GM21825 (cell line): ENCODE measurements around the gene GGTA1.
A peak's percentile ranks its signal among the peaks of the same experiment; 100 is the strongest.

Experiments
- ATAC-seq: cut with Tn5 transposase; IDR thresholded peaks from one replicate; pipeline ENCODE4 v1.9.1; 2021; ENCODE audit warnings: mild to moderate bottlenecking, moderate library complexity; ENCODE audit not compliant: unreplicated experiment

The GGTA1 gene

GRCh38 chr9:121500165-121500478, 478 bp upstream of the GGTA1 start:
- no peak for ATAC-seq

DNA sequence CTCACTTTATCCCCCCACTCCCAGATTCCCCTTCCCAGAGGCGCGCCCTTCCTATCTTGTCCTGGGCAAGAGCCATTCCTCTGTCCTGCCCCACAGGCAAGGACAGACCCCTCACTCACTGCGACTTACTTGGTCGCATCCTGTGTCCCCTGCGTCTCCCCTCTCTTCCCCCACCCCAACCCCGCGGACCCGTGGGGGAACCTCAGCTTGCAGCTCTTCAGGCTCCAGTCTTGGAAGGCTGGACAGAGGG, 542 bp downstream of the GGTA1 start:
- no peak for ATAC-seq

GRCh38 chr9:121498487-121499176, 1.0 kb downstream of the GGTA1 start:
- ATAC-seq, result no peak

GRCh38 chr9:121498150-121498486, 1.5 kb downstream of the GGTA1 start:
- ATAC-seq, result peak; percentile 68

DNA sequence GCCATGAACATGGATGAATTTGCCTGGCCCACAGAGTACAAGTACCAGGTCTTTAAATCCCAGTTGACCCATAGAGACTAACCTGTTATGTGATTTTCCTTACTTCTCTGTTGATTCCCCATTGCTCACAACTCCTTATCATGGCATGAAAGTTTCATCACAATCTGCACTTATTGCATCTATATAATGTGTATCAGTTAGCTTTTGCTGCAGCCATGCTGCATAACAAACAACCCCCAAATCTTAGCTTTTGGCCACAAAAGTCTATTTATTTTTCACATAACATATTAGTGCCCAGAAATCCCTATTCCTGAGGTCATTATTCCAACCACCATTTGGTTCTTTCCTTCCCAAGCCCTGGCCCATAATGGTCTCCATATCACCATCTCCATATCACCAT, 3.7 kb downstream of the GGTA1 start:
- ATAC-seq, result no peak

DNA sequence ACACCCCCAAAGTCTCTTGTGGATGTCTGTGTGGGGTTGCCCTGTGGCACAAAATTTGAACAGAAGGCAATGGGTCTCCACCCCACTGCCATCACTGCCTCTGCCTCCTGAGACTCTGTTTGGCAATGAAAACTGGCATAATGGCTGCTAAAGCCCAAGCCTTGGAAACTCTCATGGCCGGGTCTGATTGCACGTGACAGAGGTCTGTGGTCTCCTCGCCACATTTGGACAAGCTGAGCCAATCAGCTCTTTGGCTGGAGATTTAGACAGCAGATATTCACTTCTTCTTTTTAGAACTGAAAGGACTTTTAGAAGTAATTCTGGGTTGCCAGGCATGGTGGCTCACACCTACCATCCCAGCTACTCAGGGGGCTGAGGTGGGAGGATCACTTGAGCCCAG, 5.5 kb downstream of the GGTA1 start:
- ATAC-seq, result no peak

DNA sequence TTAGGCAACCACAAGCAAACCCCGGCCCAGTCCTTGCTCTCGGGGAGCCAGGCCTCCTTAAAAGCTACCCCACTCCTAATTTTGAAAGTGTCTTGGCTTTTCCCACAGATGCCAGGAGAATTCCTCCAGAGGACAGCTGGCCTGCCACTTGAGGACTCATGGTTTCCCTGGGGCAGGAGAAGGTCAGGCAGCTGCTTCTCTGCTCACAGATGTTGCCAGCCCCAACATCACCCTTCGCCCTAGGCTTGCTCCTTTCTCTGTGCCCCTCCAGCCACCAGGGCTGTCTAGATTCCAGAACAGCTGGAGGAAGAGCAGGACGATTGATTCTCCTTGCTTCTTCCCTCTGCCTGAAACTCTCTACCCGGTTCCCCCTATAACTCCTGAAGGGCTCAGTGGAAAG, 8.5 kb downstream of the GGTA1 start:
- ATAC-seq, result no peak

DNA sequence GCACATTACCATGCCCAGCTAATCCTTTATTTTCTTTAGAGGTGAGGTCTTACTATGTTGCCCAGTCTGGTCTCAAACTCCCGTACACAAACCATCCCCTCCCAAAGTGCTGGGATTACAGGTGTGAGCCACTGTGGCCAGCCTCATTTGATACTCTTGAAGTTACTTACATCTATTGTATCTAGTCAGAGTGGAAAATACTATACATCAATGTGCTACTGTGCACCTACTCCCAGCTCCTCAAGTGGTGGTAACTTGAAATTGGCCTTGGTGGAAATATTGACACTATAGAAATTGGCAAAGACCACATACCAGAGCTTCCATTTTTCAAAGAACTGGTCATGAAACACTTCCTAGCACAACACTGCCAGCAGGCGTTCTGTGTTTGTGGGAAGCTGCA, 10.3 kb downstream of the GGTA1 start:
- no peak for ATAC-seq

DNA sequence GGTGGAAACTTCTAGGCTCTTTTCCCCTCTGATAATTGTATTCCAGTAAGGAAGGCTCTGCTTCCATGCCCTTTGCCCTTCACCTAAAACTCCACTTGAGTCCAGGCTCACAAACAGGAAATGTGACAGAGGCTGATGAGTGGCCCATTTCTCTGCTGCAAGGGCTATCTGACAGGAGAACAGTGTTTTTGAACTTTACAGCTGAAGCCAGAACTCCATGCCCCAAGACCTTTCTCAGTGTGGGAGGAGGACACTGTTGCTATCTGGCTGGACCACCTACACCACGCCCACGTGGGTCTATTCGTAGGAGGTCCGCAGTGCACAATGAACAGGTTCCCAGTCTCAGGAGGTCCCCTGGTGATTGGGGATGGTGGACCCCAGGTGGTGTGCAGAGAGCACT, 13.6 kb downstream of the GGTA1 start:
- ATAC-seq, result no peak

- ATAC-seq, result no peak
Measured at GRCh38 chr9:121485623-121486022, 14.0 kb downstream of the GGTA1 start.

DNA sequence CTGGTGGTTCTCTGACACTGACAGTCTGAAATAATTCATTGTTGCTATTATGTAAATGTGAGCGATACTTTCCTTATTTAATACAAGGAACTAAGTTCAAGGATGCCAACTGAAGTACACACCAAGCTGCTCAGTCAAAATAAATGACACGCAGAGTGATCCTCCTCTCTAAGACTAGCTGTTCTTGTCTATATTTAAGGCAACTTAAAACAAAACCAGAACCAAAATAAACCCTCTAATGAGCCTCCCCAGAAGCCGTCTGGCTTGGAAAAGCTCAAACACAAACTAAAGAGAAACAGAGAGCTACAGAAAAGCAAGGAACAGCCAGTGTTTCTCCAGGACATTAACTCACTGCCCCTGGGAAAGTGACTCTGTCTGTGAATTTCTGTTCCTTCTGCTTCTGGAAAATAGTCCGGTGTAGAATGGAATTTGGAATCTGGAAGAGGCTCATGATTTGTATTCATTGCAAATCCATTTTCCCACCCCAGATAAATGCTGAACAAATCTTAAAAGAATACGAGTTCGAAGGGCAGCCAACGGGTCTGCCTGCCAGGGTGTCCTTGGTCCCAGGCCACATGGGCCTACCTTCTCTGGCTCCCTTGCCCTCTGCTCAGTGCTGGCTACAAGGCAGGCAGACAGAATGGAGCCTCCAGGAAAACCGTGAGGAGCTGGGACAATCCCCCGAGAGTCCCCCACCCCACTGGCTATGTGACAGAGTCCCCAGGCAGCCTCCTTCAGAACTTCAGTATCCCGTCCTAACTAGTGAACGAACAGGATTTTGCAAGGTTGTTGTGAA, 14.8 kb downstream of the GGTA1 start:
- no peak for ATAC-seq

DNA sequence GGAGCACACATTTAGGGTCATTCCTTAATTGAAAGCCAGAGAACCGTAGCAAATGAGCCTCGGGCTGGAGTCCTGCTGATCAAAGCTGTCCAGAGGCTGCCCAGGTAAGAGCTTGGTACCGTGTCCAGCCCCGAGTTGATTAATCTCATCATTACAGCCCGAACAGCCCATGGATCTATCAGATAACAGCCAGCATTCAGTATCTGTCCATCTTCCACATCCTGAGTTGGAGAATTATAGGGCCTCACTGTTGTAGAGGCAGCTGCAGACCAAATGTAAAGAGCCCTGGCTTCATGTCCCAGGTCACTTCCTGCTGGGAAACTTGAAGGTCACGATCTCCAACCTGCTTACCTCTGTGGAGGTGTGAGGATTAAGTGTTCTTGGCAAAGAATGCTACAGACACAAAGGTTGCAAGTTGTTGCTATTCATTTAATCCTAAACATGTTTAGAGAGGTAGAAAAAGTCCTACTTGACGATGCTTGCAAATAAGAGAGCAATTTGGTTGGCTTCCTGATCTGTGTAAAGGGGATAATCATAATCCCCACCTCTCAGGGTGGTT, 16.1 kb downstream of the GGTA1 start:
- ATAC-seq, result no peak

DNA sequence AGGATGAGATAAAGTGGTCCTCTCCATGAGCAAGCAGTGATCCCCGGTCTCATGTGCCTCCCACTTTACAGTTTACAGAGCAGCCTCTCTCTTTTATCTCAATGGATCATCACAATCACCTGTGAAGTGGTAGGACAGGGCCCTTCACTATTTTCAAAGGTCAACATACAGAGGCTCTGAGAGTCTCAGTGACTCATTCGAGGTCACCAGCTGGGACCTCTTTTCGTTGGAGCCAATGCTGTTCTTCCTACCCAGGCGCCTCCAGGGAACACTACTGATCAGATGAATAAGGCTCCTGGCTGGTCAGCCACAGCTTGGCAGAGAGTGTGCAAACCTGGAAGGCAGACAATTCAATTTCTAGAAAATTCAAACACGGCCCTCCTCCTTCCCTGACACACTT, 16.6 kb downstream of the GGTA1 start:
- no peak for ATAC-seq

- no peak for ATAC-seq
Measured at GRCh38 chr9:121478816-121479676, 20.6 kb downstream of the GGTA1 start.

DNA sequence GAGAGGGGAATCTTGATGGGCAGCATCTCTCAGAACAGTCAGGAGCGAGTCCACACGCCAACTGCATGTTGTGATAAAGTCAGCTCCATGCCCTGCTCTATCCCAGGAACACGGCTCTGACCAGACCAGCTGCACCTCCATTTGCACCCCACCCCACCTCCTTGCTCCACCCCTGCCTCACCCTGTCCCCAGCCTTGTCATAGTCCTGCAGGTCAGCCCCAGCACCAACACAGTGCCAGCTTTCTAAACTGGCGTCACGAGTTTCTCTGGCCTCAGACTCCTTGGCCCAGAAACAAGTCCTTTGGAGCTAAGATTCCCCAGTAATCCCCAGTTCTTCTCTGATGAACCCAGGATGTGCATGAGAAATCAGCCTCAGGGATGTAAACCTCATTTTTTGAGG, 23.5 kb downstream of the GGTA1 start:
- no peak for ATAC-seq

- ATAC-seq, result no peak
Measured at GRCh38 chr9:121474231-121474947, 25.3 kb downstream of the GGTA1 start.

- no peak for ATAC-seq
Measured at GRCh38 chr9:121473229-121473628, 26.4 kb downstream of the GGTA1 start.

GRCh38 chr9:121472446-121472845, 27.2 kb downstream of the GGTA1 start:
- no peak for ATAC-seq

DNA sequence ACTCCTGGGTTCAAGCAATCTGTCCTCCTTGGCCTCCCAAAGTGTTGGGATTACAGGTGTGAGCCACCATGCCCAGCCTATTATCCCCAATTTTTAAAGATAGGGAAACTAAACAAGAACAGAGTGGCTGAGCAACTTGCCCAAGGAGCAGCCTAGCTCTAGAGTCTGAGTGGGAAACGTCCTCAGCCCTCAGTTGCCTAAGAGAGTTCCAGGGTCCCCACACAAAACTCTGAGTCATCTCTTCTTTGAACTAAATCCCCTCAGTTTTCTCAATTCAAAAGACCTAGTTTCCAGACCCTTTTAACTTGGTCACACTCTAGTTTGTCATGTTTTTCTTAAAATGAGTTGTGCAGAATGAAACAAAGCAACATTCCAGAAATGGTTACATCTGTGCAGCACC, 33.5 kb downstream of the GGTA1 start:
- ATAC-seq, result no peak

- no peak for ATAC-seq
Measured at GRCh38 chr9:121464968-121465367, 34.7 kb downstream of the GGTA1 start.
